Muscle of leg (tissue), 11 donors: ENCODE measurements around the gene RAB44. TPM values are rescaled to one million over a fixed set of nuclear protein-coding genes. Genes with fewer than 3 reads are reported as not detected.
A peak's percentile ranks its signal among the peaks of the same experiment; 100 is the strongest.
"Not testable (repeated sequence)": the region's sequence is repeated elsewhere in the genome, so short reads cannot be mapped to it uniquely, and the experiment has no call there.

Experiments
- DNase-seq: peaks from one replicate; pipeline ENCODE4 v3.0.0; 2013
- H3K27ac ChIP-seq: one replicate; pipeline ENCODE4 v1.5.1; 2013; ENCODE audit warnings: mild to moderate bottlenecking, low read length, control low read depth
- H3K27me3 ChIP-seq: one replicate; pipeline ENCODE4 v1.6.1; 2013; ENCODE audit warnings: low read length; ENCODE audit not compliant: control insufficient read depth, insufficient read depth
- H3K36me3 ChIP-seq: one replicate; pipeline ENCODE4 v1.6.1; 2013; ENCODE audit warnings: low read length; ENCODE audit not compliant: control insufficient read depth, insufficient read depth
- H3K4me1 ChIP-seq: one replicate; pipeline ENCODE4 v1.6.1; 2013; ENCODE audit warnings: low read length; ENCODE audit not compliant: control insufficient read depth, insufficient read depth
- H3K4me3 ChIP-seq: one replicate; pipeline ENCODE4 v1.5.1; 2013; ENCODE audit warnings: low read length, control low read depth
- H3K9me3 ChIP-seq: replicated peaks from 2 replicates; pipeline ENCODE4 v1.6.1; 2013; ENCODE audit warnings: low read depth, low read length; ENCODE audit not compliant: control insufficient read depth
- WGBS: methylation state at CpG from one replicate; pipeline ENCODE4 v1.1.5; 2013; ENCODE audit warnings: missing lambda C conversion rate; ENCODE audit not compliant: insufficient coverage; 5-methylcytosine and 5-hydroxymethylcytosine counted together
- polyA plus RNA-seq, 8 donors: library from polyadenylated mRNA; unstranded; fragments of 120-200 nt; gene quantifications; one replicate each; pipeline versions ENCODE4 v1.2.1 to v1.2.3, GENCODE V29; 2013; ENCODE audit warnings: inconsistent platforms in 1 of 8, low replicate concordance in 1 of 8; ENCODE audit not compliant: insufficient read length in 8 of 8, insufficient read depth in 1 of 8
- total RNA-seq: library from RNA; stranded (reverse); fragments of 120-200 nt; gene quantifications from one replicate; pipeline ENCODE4 v1.2.4, GENCODE V29; 2013

Gene RAB44
- total and polyA plus RNA-seq, 9 donors = 0.04 to 0.23 (median 0.15) TPM

DNA sequence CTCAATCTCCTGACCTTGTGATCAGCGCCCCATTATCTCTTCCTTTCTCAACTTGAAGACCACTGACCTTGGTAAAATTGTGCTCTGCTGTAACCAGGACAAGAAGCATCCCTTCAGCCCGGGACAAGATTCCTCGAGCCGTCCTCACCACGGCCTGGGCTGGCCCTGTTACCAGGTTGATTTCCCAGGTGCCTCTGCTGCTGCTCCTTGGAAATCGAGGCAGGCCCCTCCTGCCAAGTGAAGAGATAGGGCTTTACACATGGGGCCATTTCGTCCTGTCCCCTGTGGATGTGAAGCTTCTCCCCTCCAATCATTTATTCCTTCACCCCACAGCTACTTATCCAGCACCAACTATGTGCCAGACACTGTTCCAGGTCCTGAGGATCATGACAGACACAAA lies 21.5 kb downstream of the RAB44 start:
- no peaks in the 10 kb centered on the region for H3K9me3 ChIP-seq
- peaks cover 14% of the 10 kb centered on the region for H3K4me1 ChIP-seq
- H3K4me3 ChIP-seq = no peak overlapping the region
- 89% methylated on average over 4 of the region's 7 CpGs for WGBS
- H3K27ac ChIP-seq = no peak overlapping the region
- DNase-seq = no peak
- H3K36me3 ChIP-seq = no peaks in the 10 kb centered on the region
- peaks cover 2% of the 10 kb centered on the region for H3K27me3 ChIP-seq

DNA sequence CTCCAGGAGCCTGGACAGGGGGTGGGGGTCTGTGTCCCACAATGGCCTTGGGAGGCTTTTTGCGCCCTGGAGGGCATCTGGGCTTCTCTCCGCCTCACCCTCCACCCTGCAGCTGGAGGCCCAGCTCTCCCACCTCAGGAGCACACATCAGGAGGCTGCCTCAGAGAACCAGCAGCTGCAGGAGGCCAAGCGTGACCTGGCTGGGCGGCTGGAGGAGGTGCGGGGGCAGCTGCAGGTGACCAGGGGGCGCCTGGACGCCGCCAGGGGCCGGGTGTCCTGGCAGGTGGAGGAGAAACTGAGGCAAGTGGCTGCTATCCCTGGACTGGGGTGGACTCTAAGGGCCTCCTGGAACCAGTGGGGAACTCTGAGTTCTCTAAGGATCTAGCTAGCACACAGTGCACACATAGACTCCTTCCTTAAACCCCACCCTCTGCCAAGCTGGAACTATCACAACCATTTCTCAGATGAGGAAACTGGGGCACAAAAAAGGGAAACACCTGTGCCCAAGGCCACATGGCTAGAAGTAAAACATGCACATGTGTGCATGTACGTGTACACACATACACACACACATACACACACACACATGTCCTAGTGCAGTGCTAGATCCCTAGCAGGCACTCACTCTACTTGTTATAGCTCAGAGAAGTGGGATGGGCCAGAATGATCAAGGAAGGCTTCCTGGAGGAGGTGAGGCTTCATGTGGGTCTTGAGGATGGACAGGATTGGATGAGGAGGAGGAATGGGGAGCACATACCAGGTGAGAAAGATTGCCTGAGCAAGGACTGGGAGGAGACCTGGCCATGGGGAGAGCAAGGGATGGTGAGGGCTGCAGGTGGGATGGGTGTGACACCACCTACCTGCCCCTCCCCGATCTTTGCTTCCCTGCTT lies 22.9 kb downstream of the RAB44 start:
- DNase-seq = no peak
- 85% methylated on average over 5 of the region's 11 CpGs for WGBS
- Histone ChIP-seq H3K4me1 (peaks cover 14% of the 10 kb centered on the region), H3K4me3 (no peak overlapping the region), H3K9me3 (no peaks in the 10 kb centered on the region), H3K36me3 (no peaks in the 10 kb centered on the region), H3K27ac (no peak overlapping the region), H3K27me3 (no peaks in the 10 kb centered on the region)

DNA sequence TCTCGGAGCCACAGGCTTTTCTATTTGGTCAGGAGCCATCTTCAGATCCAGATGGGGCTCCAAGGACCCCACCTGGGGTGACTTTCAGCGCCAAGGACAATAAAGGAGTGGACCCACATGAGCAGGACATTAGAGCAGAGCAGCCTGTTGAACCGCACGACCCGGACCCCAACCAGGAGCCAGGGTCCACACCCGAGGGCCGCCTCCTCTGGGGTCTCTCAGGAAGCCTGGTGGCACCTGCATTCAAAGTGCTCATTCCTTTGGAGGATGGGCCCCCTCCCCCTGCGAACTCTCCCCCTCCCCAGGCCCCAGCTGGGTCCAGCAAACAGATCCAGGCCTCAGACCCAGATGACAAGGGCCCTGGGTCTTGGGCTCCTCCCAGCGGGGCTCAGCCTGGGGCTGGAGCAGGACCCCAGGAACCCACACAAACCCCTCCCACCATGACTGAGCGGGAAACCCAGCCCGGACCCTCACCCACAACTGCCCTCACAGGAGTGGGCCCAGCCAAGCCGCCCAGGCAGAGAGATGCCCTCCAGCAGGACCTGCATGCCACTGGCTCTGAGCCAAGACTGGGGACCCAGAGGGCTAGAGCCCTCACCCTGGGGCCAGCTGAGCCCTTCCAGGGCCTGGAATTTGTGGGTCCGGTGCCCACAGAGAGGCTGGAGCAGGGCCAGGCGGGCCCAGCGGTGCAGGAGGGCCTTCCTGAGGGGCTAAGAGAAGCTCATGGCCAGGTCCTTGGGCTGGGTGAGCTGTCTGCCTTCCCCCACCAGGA lies 23.9 kb downstream of the RAB44 start:
- H3K36me3 ChIP-seq = no peaks in the 10 kb centered on the region
- H3K4me1 ChIP-seq = peaks cover 14% of the 10 kb centered on the region
- no peak for DNase-seq
- no peak overlapping the region for H3K27ac ChIP-seq
- H3K9me3 ChIP-seq = no peaks in the 10 kb centered on the region
- H3K4me3 ChIP-seq = no peak overlapping the region
- no peaks in the 10 kb centered on the region for H3K27me3 ChIP-seq
- WGBS = 62% methylated on average over 11 of the region's 15 CpGs

DNA sequence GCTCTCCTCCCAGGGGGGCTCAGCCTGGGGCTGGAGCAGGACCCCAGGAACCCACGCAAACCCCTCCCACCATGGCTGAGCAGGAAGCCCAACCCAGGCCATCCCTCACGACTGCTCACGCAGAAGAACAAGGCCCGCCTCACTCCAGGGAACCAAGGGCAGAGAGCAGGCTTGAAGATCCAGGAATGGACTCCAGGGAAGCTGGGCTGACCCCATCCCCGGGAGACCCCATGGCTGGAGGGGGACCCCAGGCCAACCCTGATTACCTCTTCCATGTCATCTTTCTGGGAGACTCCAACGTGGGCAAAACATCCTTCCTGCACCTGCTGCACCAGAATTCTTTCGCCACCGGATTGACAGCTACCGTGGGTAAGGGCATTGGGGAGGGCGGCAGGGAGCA lies 24.7 kb downstream of the RAB44 start:
- WGBS = 86% methylated on average over 7 of the region's 10 CpGs
- peaks cover 7% of the 10 kb centered on the region for H3K4me1 ChIP-seq
- no peak for DNase-seq

DNA sequence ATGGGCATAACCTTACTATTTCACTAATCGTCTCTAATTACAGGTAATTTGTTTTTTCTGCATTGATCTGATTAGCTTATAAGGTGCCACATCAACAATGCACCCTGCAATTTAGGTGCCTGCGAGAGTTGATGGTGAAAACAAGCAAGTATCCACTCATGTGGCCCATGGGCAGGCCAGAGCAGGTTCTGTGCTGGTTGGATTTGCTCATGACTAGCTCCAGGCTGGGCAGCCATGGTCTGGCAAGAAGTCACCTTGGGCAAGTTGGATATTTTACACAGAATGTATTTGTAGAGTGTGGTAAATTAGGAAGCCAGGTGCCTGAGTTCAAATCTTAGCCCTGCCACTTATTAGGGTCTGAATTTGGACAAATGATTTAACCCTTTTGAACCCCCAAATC lies 25.3 kb downstream of the RAB44 start:
- H3K36me3 ChIP-seq = no peaks in the 10 kb centered on the region
- H3K4me3 ChIP-seq = no peak overlapping the region
- H3K9me3 ChIP-seq = no peaks in the 10 kb centered on the region
- H3K27me3 ChIP-seq = peaks cover 4% of the 10 kb centered on the region
- H3K27ac ChIP-seq = no peak overlapping the region
- H3K4me1 ChIP-seq = peaks cover 2% of the 10 kb centered on the region
- no CpG with 5 or more reads among the region's 2 CpGs for WGBS
- DNase-seq = no peak

More for the DNA sequence above, 24.7 kb downstream of the RAB44 start:
- no peaks in the 10 kb centered on the region for H3K36me3 ChIP-seq
- H3K27ac ChIP-seq = no peak overlapping the region
- H3K27me3 ChIP-seq = peaks cover 3% of the 10 kb centered on the region
- no peak overlapping the region for H3K4me3 ChIP-seq
- no peaks in the 10 kb centered on the region for H3K9me3 ChIP-seq

DNA sequence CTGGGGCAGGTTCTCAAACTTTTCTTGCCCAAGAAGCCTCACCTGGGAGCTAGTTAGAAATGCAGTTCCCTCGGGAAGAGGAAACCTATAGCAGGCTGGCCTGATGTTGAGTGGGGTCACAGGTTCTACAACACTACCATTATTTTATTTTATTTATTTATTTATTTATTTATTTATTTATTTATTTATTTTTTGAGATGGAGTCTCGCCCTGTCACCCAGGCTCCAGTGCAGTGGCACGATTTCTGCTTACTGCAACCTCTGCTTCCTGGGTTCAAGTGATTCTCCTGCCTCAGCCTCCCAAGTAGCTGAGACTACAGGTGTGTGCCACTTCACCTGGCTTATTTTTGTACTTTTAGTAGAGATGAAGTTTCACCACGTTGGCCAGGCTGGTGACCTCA lies 26.4 kb downstream of the RAB44 start:
- H3K36me3 ChIP-seq, H3K4me1 ChIP-seq, H3K4me3 ChIP-seq, H3K27me3 ChIP-seq, H3K9me3 ChIP-seq, DNase-seq, H3K27ac ChIP-seq: not testable (repeated sequence)
- 86% methylated on average over 1 of the region's 4 CpGs for WGBS

DNA sequence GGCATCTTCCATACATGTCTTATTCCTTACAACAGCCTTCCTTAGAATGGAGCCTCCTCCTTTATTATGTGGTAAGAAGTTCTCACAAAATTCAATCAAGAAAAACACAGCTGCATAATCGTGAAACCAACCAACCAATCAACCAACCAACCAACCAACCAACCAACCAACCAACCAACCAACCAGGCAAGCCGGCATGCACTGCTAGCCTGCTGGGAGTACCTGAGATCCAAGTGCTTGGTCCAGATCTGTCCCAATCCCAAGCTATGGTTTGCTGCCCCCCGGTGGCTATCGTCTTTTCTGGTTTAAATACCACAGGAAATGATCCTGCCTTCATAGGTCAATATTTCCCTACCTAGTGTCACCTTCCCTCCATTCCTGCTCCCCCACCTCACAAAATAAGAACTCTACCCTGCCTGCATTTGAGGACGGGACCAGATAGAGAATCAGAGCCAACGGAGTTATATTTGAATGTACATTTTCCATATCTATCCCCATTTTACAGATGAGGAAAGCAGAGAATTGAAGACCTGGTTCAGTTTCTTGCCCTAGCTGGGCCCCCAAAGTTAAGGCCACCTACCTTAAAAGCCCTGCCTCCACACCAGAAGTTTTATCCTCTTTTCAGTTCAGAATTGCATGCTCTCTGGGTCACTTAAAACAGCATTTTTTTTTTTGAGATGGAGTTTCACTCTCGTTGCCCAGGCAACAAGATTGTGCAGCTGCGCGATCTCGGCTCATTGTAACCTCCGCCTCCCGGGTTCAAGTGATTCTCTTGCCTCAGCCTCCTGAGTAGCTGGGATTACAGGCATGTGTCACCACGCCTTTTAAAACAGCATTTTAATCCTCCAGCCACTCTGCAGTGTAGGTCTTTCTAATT lies 27.1 kb downstream of the RAB44 start:
- Histone ChIP-seq H3K9me3 (no peaks in the 10 kb centered on the region), H3K4me3 (no peak overlapping the region), H3K27me3 (peaks cover 4% of the 10 kb centered on the region), H3K4me1 (peaks cover 6% of the 10 kb centered on the region), H3K36me3 (no peaks in the 10 kb centered on the region), H3K27ac (no peak overlapping the region)
- WGBS = 18% methylated on average over 7 of the region's 13 CpGs
- DNase-seq = peak; percentile 36

DNA sequence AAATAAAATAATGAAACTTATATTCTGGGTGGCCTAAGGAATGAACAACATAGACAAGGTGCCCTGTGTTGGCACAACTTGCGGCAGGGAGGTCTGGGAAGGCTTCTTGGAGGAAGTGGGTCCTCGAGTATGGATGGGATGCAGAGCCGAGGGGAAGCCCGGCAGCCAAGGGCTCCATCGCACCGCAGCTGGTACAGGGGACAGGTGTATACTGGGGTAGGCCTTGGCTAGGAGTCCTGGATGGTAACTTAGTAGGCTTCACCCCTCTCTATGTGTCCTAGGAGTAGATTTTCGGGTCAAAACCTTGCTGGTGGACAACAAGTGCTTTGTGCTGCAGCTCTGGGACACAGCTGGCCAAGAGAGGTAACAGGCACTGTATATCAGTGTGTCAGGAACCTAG lies 28.0 kb downstream of the RAB44 start:
- no peaks in the 10 kb centered on the region for H3K9me3 ChIP-seq
- H3K27me3 ChIP-seq = peaks cover 4% of the 10 kb centered on the region
- DNase-seq = no peak
- no peaks in the 10 kb centered on the region for H3K36me3 ChIP-seq
- H3K27ac ChIP-seq = no peak overlapping the region
- H3K4me1 ChIP-seq = peaks cover 6% of the 10 kb centered on the region
- WGBS = 85% methylated on average over 6 of the region's 7 CpGs
- H3K4me3 ChIP-seq = no peak overlapping the region

DNA sequence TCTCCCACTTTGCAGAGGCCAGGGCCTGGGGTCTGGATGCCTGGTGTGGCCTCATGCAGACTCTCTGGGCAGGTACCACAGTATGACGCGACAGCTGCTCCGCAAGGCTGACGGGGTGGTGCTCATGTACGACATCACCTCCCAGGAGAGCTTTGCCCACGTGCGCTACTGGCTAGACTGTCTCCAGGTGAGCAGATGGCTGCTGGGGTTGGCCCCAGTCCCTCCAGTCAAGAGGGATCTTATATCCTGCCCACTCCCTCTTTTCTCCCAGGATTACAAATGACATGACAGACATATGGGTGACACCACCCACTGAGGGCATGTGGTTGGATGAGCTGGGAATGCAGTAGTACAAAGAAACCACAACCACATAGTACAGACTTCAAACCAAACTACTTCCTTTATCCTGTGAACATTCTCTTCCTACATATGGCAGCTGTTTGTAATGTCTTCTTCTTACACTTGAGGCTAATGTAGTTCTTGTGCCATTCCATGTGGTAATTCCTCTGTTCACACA lies 29.9 kb downstream of the RAB44 start:
- H3K36me3 ChIP-seq = no peaks in the 10 kb centered on the region
- H3K27ac ChIP-seq = no peak overlapping the region
- H3K4me1 ChIP-seq = peaks cover 6% of the 10 kb centered on the region
- no peak overlapping the region for H3K4me3 ChIP-seq
- no peaks in the 10 kb centered on the region for H3K9me3 ChIP-seq
- DNase-seq = no peak
- 60% methylated on average over 7 of the region's 7 CpGs for WGBS
- H3K27me3 ChIP-seq = peaks cover 4% of the 10 kb centered on the region
